Lung (tissue), 12 donors: ENCODE data around the gene SPHK2. TPM values are rescaled to one million over a fixed set of nuclear protein-coding genes. Genes with fewer than 3 reads are reported as not detected.
A peak's percentile ranks its signal among the peaks of the same experiment; 100 is the strongest.

ENCODE experiments used
- ATAC-seq: fragments of 200-7000 bp; cut with Tn5 transposase; one replicate; pipeline ENCODE4 v1.9.1; 2020; ENCODE audit warnings: moderate number of reproducible peaks; ENCODE audit not compliant: insufficient read depth, low FRiP score
- DNase-seq, 3 donors: peaks; one replicate each; pipeline ENCODE4 v3.0.0-alpha.2; 2013 to 2017
- H3K27ac ChIP-seq, 2 donors: one replicate each; pipeline ENCODE4 v1.5.1; 2013; ENCODE audit warnings: mild to moderate bottlenecking in 2 of 2, moderate library complexity in 2 of 2, control low read depth in 1 of 2, inconsistent platforms in 1 of 2, low read depth in 1 of 2, low read length in 1 of 2
- H3K27me3 ChIP-seq, 3 donors: one replicate each; pipeline ENCODE4 v1.5.1; 2013; ENCODE audit warnings: low read length in 2 of 3; ENCODE audit not compliant: control insufficient read depth in 3 of 3, insufficient read depth in 3 of 3
- H3K36me3 ChIP-seq, 4 donors: one replicate each; pipeline ENCODE4 v1.5.1; 2013; ENCODE audit warnings: low read length in 4 of 4, mild to moderate bottlenecking in 1 of 4, moderate library complexity in 1 of 4; ENCODE audit not compliant: control insufficient read depth in 4 of 4, insufficient read depth in 4 of 4
- H3K4me1 ChIP-seq, 5 donors: one replicate each; pipeline ENCODE4 v1.5.1; 2013; ENCODE audit warnings: low read length in 5 of 5, mild to moderate bottlenecking in 2 of 5, moderate library complexity in 1 of 5; ENCODE audit not compliant: control insufficient read depth in 5 of 5, insufficient read depth in 5 of 5
- H3K4me3 ChIP-seq: one replicate; pipeline ENCODE4 v1.5.1; 2013; ENCODE audit warnings: mild to moderate bottlenecking, control low read depth, moderate library complexity
- H3K9ac ChIP-seq, 2 donors: one replicate each; pipeline ENCODE4 v1.5.1; 2013; ENCODE audit warnings: low read length in 2 of 2, control low read depth in 1 of 2; ENCODE audit not compliant: insufficient read depth in 1 of 2
- H3K9me3 ChIP-seq, 4 donors: one replicate each; pipeline ENCODE4 v1.5.1; 2013; ENCODE audit warnings: low read length in 3 of 4, mild to moderate bottlenecking in 1 of 4, moderate library complexity in 1 of 4; ENCODE audit not compliant: control insufficient read depth in 4 of 4, insufficient read depth in 3 of 4
- CTCF ChIP-seq: IDR thresholded peaks from 2 replicates; pipeline ENCODE4 v1.5.1; 2012; ENCODE audit warnings: mild to moderate bottlenecking; ENCODE audit errors: control extremely low read depth, extremely low read depth
- WGBS, 2 donors: extraction: QIAGEN DNeasy Blood & Tissue Kit; methylation state at CpG; one replicate each; pipeline ENCODE4 v1.1.7; 2013; 5-methylcytosine and 5-hydroxymethylcytosine counted together
- polyA plus RNA-seq, 2 donors: library from polyadenylated mRNA; stranded (reverse); fragments of 200-250 nt; gene quantifications; one replicate each; pipeline ENCODE4 v1.2.1, GENCODE V29; 2013
- total RNA-seq, 2 donors: library from RNA; depleted of rRNA in 1 of 2; stranded (reverse); fragments of >200 nt in 1 of 2; gene quantifications; one replicate each; pipeline ENCODE4 v1.2.1, GENCODE V29; 2014 to 2021
- donor health status: control.
- donor health status: control.
- donor health status: Bipolar disorder and iron deficiency.
- donor health status: healthy.
- donor health status: DM: yes; HTN: yes; CAD: no.

The SPHK2 gene
- total and polyA plus RNA-seq, 4 donors: 10.3 to 35.3 (median 19.0) TPM

GRCh38 chr19:48615231-48616040, 3.9 kb upstream of the SPHK2 start:
- H3K4me1 ChIP-seq: peaks cover 0 to 41% (median 20%) of the 10 kb centered on the region in 5 donors
- peaks cover 13 to 38% (median 22%) of the 10 kb centered on the region in 4 donors for H3K36me3 ChIP-seq
- TF ChIP-seq CTCF: no peak
- H3K4me3 ChIP-seq: no peak overlapping the region
- no peak overlapping the region for H3K9ac ChIP-seq
- 73 to 84% methylated on average over 17 to 19 of the region's 19 CpGs for WGBS, 2 donors
- ATAC-seq: no peak
- H3K27me3 ChIP-seq: no peaks in the 10 kb centered on the region
- DNase-seq: no peak
- H3K9me3 ChIP-seq: no peaks in the 10 kb centered on the region
- peak overlapping the region in 1 of 2 donors; percentile 78 for H3K27ac ChIP-seq

- no peak for ATAC-seq
- peaks cover 13 to 38% (median 22%) of the 10 kb centered on the region in 4 donors for H3K36me3 ChIP-seq
- H3K4me3 ChIP-seq: no peak overlapping the region
- H3K27me3 ChIP-seq: no peaks in the 10 kb centered on the region
- H3K27ac ChIP-seq: peak overlapping the region in 1 of 2 donors; percentile 78
- no peak for DNase-seq
- H3K9me3 ChIP-seq: no peaks in the 10 kb centered on the region
- no peak overlapping the region for H3K9ac ChIP-seq
- no peak for TF ChIP-seq CTCF
- H3K4me1 ChIP-seq: peaks cover 0 to 41% (median 20%) of the 10 kb centered on the region in 5 donors
- 83 to 94% methylated on average over 14 to 16 of the region's 16 CpGs for WGBS, 2 donors
These were observed 3.3 kb upstream of the SPHK2 start for GRCh38 chr19:48616041-48616436.

- Histone ChIP-seq H3K4me3 (no peak overlapping the region), H3K36me3 (peaks cover 13 to 38% (median 22%) of the 10 kb centered on the region in 4 donors), H3K27me3 (no peaks in the 10 kb centered on the region), H3K27ac (peak overlapping the region in 1 of 2 donors; percentile 40), H3K4me1 (peaks cover 0 to 41% (median 20%) of the 10 kb centered on the region in 5 donors), H3K9ac (no peak overlapping the region), H3K9me3 (no peaks in the 10 kb centered on the region)
- no peak for TF ChIP-seq CTCF
- ATAC-seq (no peak), DNase-seq (no peak)
- 56 to 65% methylated on average over 12 of the region's 12 CpGs for WGBS, 2 donors
These were observed 2.7 kb upstream of the SPHK2 start for GRCh38 chr19:48616491-48617056.
